IPS-18c (cell line): ENCODE data around the gene SLC2A13.

Experiments
- H3K4me3 ChIP-seq: 2 replicates; pipeline ENCODE4 v1.7.0; 2013; ENCODE audit warnings: low read depth, mild to moderate bottlenecking, low read length, moderate library complexity; ENCODE audit not compliant: insufficient read depth
- H3K9me3 ChIP-seq: one replicate; pipeline ENCODE4 v1.6.1; 2013; ENCODE audit warnings: mild to moderate bottlenecking, low read length, moderate library complexity; ENCODE audit not compliant: control insufficient read depth, insufficient read depth

The SLC2A13 gene

DNA sequence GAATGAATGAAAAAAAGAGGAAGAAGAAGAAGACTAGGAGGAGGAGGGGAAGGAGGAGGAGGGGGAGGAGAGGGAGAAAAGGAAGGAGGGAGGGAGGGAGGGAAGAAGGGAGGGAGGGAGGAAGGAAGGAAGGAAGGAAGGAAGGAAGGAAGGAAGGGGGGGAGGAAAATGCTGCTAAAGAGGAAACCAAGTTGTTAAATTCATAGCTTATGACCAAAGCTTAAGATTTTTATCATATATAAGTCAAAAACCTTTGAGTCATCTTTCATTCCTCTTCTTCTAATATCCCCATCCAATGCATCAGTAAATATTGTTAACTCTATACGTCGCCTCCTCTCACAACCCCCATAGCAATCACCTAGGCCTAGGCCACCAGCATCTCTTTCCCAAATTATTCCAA is 117.3 kb downstream of the SLC2A13 start:
- H3K4me3 ChIP-seq, result no peak overlapping the region
- H3K9me3 ChIP-seq, result no peaks in the 10 kb centered on the region

DNA sequence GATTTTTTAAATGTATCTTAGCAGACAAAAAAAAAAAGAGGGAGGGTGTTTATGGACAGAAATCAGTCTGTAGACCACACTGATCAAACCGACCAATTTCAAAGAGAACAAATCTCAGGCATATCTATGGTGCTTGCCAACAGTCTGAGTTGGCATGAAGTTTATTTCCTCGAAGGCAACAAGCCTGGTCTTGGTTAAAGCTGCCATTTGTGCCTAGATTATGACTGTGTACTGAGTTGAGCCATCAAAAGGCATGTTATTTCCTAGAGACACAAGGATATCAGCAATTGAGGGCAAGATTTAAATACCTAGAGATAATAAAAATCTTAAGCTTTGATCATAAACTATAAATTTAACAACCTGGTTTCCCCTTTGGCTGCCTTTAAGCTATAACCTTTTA is 119.2 kb downstream of the SLC2A13 start:
- H3K4me3 ChIP-seq, result no peak overlapping the region
- H3K9me3 ChIP-seq, result no peaks in the 10 kb centered on the region

DNA sequence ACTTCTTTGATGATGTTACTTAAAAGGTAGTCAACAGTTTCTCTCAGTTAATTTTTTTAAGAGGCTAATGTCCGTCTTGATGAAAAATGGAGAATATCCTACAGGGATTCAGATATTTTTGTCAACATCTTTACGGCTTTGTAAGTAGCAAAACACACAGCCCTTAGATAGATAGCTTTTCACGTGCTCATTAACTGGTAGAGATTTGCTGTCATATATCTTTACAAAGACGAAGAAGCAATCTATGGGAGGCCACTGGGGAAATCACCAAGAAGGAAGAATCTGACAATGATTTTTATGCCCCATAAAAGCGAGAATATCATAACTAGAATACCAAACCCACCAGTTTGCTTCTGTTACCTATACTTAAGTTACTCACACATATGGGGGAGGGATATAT is 121.2 kb downstream of the SLC2A13 start:
- Histone ChIP-seq H3K4me3 (no peak overlapping the region), H3K9me3 (no peaks in the 10 kb centered on the region)

GRCh38 chr12:39975374-39975918 is 130.4 kb downstream of the SLC2A13 start:
- Histone ChIP-seq H3K9me3 (no peaks in the 10 kb centered on the region), H3K4me3 (no peak overlapping the region)

DNA sequence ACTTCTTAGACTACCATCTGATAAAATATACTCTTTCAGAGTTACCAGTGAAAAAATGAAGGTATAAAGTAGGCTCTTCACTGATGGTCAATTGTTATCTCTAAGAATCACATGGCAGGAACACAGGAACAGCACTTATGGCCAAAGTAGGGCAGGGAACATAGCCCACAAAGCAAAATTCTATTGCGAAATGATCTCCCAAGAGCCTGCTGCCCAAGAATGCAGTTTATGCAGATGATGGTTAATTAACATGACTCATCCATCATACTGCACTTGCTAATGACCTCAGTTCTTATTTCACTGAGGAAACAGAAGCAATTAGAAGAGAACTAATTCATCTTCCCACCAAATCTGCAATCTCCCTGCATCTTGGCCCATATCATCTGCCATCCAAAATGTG is 133.8 kb downstream of the SLC2A13 start:
- no peak overlapping the region for H3K4me3 ChIP-seq
- H3K9me3 ChIP-seq, result no peaks in the 10 kb centered on the region

GRCh38 chr12:39971348-39971747 is 134.5 kb downstream of the SLC2A13 start:
- H3K4me3 ChIP-seq, result no peak overlapping the region

DNA sequence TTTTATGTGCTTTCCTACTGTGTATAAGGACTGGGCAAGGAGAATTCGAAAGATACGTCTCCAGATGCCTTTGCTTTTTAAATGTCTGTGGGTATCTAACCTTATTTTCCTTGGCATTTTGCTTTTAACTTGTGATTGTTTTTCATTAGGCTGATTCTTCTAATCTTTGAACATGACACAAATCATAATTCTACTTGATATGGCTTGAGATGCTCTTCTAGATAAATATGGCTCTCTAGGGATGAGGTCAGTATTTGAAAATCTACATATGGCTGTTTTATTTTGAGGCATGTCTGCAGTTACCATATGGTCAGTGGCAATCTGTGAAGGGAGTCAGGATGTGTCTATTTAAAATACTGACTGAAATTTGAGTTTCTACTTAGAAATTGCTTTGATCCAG is 139.2 kb downstream of the SLC2A13 start:
- H3K9me3 ChIP-seq, result no peaks in the 10 kb centered on the region
- H3K4me3 ChIP-seq, result no peak overlapping the region

More at GRCh38 chr12:39971348-39971747, 134.5 kb downstream of the SLC2A13 start:
- no peaks in the 10 kb centered on the region for H3K9me3 ChIP-seq

DNA sequence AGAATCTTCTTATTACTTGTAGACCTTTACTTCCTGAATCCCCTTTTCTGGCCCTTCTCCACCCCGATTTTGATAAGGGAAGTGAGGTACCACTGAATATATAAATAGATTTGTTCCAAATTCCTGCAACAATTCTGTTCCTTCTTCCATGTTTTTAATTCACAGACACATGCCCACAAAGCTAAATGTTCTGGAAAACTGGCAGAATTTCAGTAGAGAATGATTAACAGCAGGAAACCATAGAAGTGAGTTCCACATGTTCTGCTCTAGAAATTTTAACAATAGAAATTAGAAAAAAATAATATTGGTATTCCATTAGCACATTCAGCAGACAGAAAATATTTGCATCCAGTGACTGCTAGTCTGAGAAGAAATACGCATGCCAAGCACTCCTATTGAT is 139.6 kb downstream of the SLC2A13 start:
- H3K9me3 ChIP-seq, result no peaks in the 10 kb centered on the region
- no peak overlapping the region for H3K4me3 ChIP-seq

DNA sequence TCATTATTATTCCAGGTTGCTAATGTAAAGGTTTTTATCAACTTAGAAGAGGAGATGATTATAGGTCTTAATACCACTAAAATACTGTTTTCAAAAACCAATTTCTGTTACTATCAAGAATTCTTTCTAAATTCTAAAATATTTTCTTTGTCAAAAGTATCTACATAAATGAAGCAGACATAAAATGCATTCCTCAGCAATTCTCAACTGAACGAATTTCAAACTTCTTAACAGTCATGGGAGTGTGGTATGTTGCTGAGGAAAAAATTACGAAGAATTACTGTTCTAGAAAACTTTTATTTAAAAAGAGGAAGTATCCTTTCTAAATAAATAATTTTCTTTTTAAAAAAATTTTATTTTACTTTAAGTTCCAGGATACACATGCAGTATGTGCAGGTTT is 146.4 kb downstream of the SLC2A13 start:
- Histone ChIP-seq H3K9me3 (no peaks in the 10 kb centered on the region), H3K4me3 (no peak overlapping the region)

- Histone ChIP-seq H3K9me3 (no peaks in the 10 kb centered on the region), H3K4me3 (no peak overlapping the region)
Observed at GRCh38 chr12:39959031-39959430, 146.8 kb downstream of the SLC2A13 start.

DNA sequence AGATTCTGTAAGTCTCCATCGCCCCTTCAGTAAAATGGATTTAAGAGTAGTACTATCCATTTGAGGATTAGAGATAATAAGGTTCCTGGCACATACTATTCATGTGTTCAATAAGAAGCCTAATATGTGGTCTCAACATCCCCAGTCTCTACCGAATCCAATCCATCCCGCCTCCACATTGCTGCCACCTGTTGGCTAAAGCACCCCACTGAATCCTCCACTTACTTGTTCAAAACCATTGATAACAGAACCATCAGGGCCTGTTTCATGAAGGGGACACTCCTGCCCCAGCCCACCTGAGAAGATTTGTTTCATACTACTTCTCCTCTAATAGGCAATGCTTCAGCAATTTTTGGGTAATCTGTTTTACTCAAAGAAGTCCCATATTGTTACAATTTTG is 147.5 kb downstream of the SLC2A13 start:
- Histone ChIP-seq H3K4me3 (no peak overlapping the region), H3K9me3 (no peaks in the 10 kb centered on the region)

GRCh38 chr12:39956725-39957124 is 149.2 kb downstream of the SLC2A13 start:
- Histone ChIP-seq H3K4me3 (no peak overlapping the region), H3K9me3 (no peaks in the 10 kb centered on the region)

GRCh38 chr12:39946361-39947280 is 159.3 kb downstream of the SLC2A13 start:
- Histone ChIP-seq H3K9me3 (no peaks in the 10 kb centered on the region), H3K4me3 (no peak overlapping the region)

DNA sequence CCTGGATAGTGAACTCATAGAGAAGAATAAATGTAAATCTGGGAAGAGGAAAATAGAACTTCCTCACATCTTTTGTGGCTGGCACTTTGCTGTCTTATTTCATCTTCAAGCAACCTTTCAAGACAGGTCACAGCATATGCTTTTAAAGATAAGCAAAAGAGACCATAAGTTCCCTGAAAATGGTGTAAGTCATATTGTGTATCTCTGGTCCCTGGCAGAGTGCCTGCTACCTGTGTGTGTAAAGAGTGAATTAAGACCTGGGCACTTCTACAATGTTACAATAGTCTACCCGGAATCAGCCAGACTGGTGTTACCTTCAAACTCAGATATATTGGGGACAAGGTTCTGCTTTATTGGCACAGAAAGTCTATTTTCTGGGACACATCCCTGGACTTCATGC is 168.8 kb downstream of the SLC2A13 start:
- Histone ChIP-seq H3K4me3 (no peak overlapping the region), H3K9me3 (no peaks in the 10 kb centered on the region)

- no peak overlapping the region for H3K4me3 ChIP-seq
- H3K9me3 ChIP-seq, result no peaks in the 10 kb centered on the region
Observed at GRCh38 chr12:39935839-39936238, 170.0 kb downstream of the SLC2A13 start.

DNA sequence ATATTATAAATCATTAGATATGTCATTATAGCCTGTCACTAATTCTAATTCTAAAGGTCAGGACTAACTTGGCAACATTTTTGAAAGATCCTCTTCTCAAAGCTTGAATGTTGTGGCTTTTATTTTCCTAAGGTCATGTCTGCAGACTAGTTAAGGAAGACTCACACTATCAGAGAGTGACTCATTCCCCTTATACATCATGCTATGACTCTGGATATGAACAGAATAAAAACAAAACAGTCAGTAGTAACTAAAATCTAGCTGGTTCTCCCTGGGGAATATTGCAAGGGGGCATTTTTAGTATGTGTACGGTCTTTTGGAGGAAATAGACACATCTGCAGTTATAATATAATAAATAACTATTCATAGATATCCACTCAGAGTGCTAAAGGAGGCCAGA is 170.6 kb downstream of the SLC2A13 start:
- H3K9me3 ChIP-seq, result no peaks in the 10 kb centered on the region
- H3K4me3 ChIP-seq, result no peak overlapping the region

GRCh38 chr12:39931857-39932256 is 174.0 kb downstream of the SLC2A13 start:
- H3K9me3 ChIP-seq, result no peaks in the 10 kb centered on the region

DNA sequence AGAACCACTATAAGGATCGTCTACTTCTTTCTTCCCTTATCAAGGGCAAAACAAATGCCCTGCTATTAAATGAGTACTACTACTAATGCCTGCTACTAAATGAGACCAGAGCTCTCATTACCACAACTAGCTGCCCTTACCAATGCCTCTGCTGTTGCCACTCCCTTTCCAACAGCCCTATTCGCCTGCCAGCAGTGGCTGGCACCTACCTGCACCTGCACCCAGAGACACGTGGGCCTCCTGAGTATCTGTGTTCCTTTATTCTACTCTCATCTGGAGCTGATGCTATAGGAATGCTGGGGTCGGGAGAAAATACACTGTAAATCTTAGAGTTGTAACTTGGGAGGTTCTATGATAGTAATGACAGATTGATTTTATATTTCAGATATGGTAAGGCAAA is 174.7 kb downstream of the SLC2A13 start:
- Histone ChIP-seq H3K4me3 (no peak overlapping the region), H3K9me3 (no peaks in the 10 kb centered on the region)

More at GRCh38 chr12:39931857-39932256, 174.0 kb downstream of the SLC2A13 start:
- no peak overlapping the region for H3K4me3 ChIP-seq
